GM23338 (cell line): Measurements from ENCODE around the gene CLDN7. TPM values are rescaled to one million over a fixed set of nuclear protein-coding genes. Genes with fewer than 3 reads are reported as not detected.
"Not testable (repeated sequence)": the region's sequence is repeated elsewhere in the genome, so short reads cannot be mapped to it uniquely, and the experiment has no call there.

ENCODE experiments used
- ATAC-seq: fragments of 200-7000 bp; cut with Tn5 transposase; 3 replicates; pipeline ENCODE4 v1.9.1; 2020
- DNase-seq: peaks from one replicate; pipeline ENCODE4 v3.0.0-alpha.2; 2015; ENCODE audit warnings: low spot score
- H2AFZ ChIP-seq: fragments of 200-600 bp; sonication (generic); 2 replicates; pipeline ENCODE4 v1.8.0; 2016; ENCODE audit warnings: antibody characterized with exemption, mild to moderate bottlenecking, moderate library complexity
- H3F3A ChIP-seq: fragments of 200-600 bp; sonication (generic); replicated peaks from 2 replicates; pipeline ENCODE4 v1.8.0; 2017; ENCODE audit warnings: antibody characterized with exemption, mixed run types, low read depth
- H3K27ac ChIP-seq: fragments of 200-600 bp; sonication (generic); 2 replicates; pipeline ENCODE4 v1.6.1; 2016; ENCODE audit warnings: low read depth
- H3K27me3 ChIP-seq: fragments of 200-600 bp; sonication (generic); 2 replicates; pipeline ENCODE4 v1.8.0; 2016; ENCODE audit warnings: mild to moderate bottlenecking, mixed run types, moderate library complexity; ENCODE audit not compliant: insufficient read depth
- H3K36me3 ChIP-seq: fragments of 200-600 bp; sonication (generic); 2 replicates; pipeline ENCODE4 v1.8.0; 2016; ENCODE audit warnings: mild to moderate bottlenecking; ENCODE audit not compliant: insufficient read depth
- H3K4me1 ChIP-seq: fragments of 200-600 bp; sonication (generic); 2 replicates; pipeline ENCODE4 v1.8.0; 2016; ENCODE audit warnings: mild to moderate bottlenecking, moderate library complexity; ENCODE audit not compliant: insufficient read depth
- H3K4me2 ChIP-seq: fragments of 200-600 bp; sonication (generic); 2 replicates; pipeline ENCODE4 v1.7.1; 2017; ENCODE audit warnings: mixed run types
- H3K4me3 ChIP-seq: fragments of 200-600 bp; sonication (generic); 2 replicates; pipeline ENCODE4 v1.6.1; 2016; ENCODE audit warnings: mixed run types
- H3K79me2 ChIP-seq: fragments of 200-600 bp; sonication (generic); replicated peaks from 2 replicates; pipeline ENCODE4 v1.8.0; 2017; ENCODE audit warnings: mild to moderate bottlenecking; ENCODE audit not compliant: insufficient read depth
- H3K9me2 ChIP-seq: fragments of 200-600 bp; sonication (generic); 2 replicates; pipeline ENCODE4 v1.8.0; 2017; ENCODE audit not compliant: insufficient read depth
- H4K20me1 ChIP-seq: fragments of 200-600 bp; sonication (generic); replicated peaks from 2 replicates; pipeline ENCODE4 v1.8.0; 2017; ENCODE audit warnings: mild to moderate bottlenecking; ENCODE audit not compliant: insufficient read depth
- H3K27ac Mint-ChIP-seq: 2 replicates; pipeline ENCODE4 v1.8.0; 2020; ENCODE audit warnings: inconsistent platforms, mild to moderate bottlenecking, moderate library complexity, mixed read lengths
- H3K27me3 Mint-ChIP-seq: 3 replicates; pipeline ENCODE4 v1.8.0; 2022; ENCODE audit warnings: low read depth, mild to moderate bottlenecking, moderate library complexity, mixed read lengths, inconsistent platforms; ENCODE audit not compliant: insufficient read depth, poor library complexity
- H3K36me3 Mint-ChIP-seq: 3 replicates; pipeline ENCODE4 v1.8.0; 2021; ENCODE audit warnings: low read depth, mild to moderate bottlenecking, inconsistent platforms, moderate library complexity, mixed read lengths
- H3K4me1 Mint-ChIP-seq: 3 replicates; pipeline ENCODE4 v1.8.0; 2020; ENCODE audit warnings: mild to moderate bottlenecking, inconsistent platforms, mixed read lengths
- H3K4me3 Mint-ChIP-seq: 3 replicates; pipeline ENCODE4 v1.8.0; 2021; ENCODE audit warnings: moderate library complexity, mild to moderate bottlenecking, inconsistent platforms, mixed read lengths
- H3K9me3 Mint-ChIP-seq: 3 replicates; pipeline ENCODE4 v1.8.0; 2020; ENCODE audit warnings: moderate library complexity, mild to moderate bottlenecking, inconsistent platforms, mixed read lengths
- CREB1 ChIP-seq: fragments of 250-450 bp; sonication (Bioruptor Pico); IDR thresholded peaks from 2 replicates; pipeline ENCODE4 v1.5.0; 2020; ENCODE audit warnings: low read depth, mild to moderate bottlenecking, moderate library complexity
- EZH2 ChIP-seq: fragments of 200-600 bp; sonication (generic); IDR thresholded peaks from one replicate; pipeline ENCODE4 v1.8.0; 2017; ENCODE audit warnings: antibody characterized with exemption, mild to moderate bottlenecking, low read depth; ENCODE audit not compliant: unreplicated experiment
- EZH2phosphoT487 ChIP-seq: fragments of 200-600 bp; sonication (generic); IDR thresholded peaks from one replicate; pipeline ENCODE4 v1.8.1; 2018; ENCODE audit warnings: antibody characterized with exemption; ENCODE audit not compliant: unreplicated experiment
- JUNB ChIP-seq: IDR thresholded peaks from one replicate; pipeline ENCODE4 v1.6.1; 2016; ENCODE audit warnings: antibody characterized with exemption; ENCODE audit not compliant: unreplicated experiment
- NANOG ChIP-seq: IDR thresholded peaks from 2 replicates; pipeline ENCODE4 v1.6.1; 2016; ENCODE audit warnings: antibody characterized with exemption, borderline replicate concordance
- POLR2AphosphoS5 ChIP-seq: IDR thresholded peaks from 2 replicates; pipeline ENCODE4 v1.6.1; 2016; ENCODE audit warnings: antibody characterized with exemption, low read depth
- STAT1 ChIP-seq: IDR thresholded peaks from one replicate; pipeline ENCODE4 v1.6.1; 2016; ENCODE audit warnings: antibody characterized with exemption; ENCODE audit not compliant: unreplicated experiment
- ZNF114 ChIP-seq: fragments of 250-450 bp; sonication (Bioruptor Pico); IDR thresholded peaks from 2 replicates; pipeline ENCODE4 v1.5.0; 2020; ENCODE audit warnings: mild to moderate bottlenecking, moderate library complexity
- ZNF331 ChIP-seq: fragments of 250-450 bp; sonication (Bioruptor Pico); IDR thresholded peaks from 2 replicates; pipeline ENCODE4 v1.5.0; 2020; ENCODE audit warnings: low read depth, mild to moderate bottlenecking, moderate library complexity
- polyA plus RNA-seq: library from polyadenylated mRNA; unstranded; fragments of >200 nt; fragmentation: Nextera tagmentation; extraction: Ambion mirVana; gene quantifications from 2 replicates; pipeline ENCODE4 v1.2.1, GENCODE V29; 2016
- total RNA-seq: library from RNA; depleted of rRNA; stranded (reverse); fragments of >200 nt; shearing (Covaris generic); gene quantifications from 2 replicates; pipeline ENCODE4 v1.2.3, GENCODE V29; 2014
- TF ChIP-seq, protein P1 (sequence below): IDR thresholded peaks from 2 replicates; pipeline ENCODE4 v1.6.1; 2016; ENCODE audit warnings: antibody characterized with exemption
- TF ChIP-seq, protein P2 (sequence below), 2 experiments: fragments of 200-600 bp in 1 of 2; sonication (generic) in 1 of 2; conservative IDR thresholded peaks; 2 replicates each; pipeline versions ENCODE4 v1.5.1 to v1.6.1; 2016 to 2017; ENCODE audit warnings: antibody characterized with exemption in 2 of 2, low read depth in 2 of 2, mild to moderate bottlenecking in 2 of 2, moderate library complexity in 1 of 2

CLDN7 gene
- total and polyA plus RNA-seq, 2 experiments from 2014 or later, result 50.7 to 111 TPM

DNA sequence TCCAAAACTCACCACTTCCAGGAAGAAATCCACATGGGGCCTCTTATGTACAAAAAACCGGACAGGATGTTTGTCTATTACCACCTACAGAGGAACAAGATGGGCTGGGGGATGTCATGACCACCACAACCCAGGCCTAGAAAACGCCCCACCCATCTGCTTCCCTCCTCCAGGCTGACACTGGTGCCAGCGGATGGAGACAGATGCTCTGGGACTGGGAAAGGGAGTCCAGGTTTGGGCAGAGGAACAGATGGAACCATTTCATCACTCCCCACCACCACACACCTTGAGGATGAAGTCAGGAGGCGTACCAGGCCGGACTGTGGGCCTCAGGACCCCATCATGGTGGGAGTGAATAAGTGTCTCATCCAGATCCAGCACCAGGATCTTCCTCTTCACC lies 15.5 kb downstream of the CLDN7 start:
- Histone ChIP-seq H3K79me2 (peaks cover 52% of the 10 kb centered on the region), H3K27ac (peak overlapping the region; percentile 79), H3K27me3 (no peaks in the 10 kb centered on the region), H3F3A (peaks cover 26% of the 10 kb centered on the region), H3K4me1 (peaks cover 28% of the 10 kb centered on the region), H3K9me2 (no peaks in the 10 kb centered on the region), H2AFZ (no peak overlapping the region), H4K20me1 (peaks cover 21% of the 10 kb centered on the region), H3K4me3 (0 out of 2 replicates have a peak overlapping the region, but pooled peaks have one; percentile 17), H3K4me2 (0 out of 2 replicates have a peak overlapping the region, but pooled peaks have one; percentile 43), H3K36me3 (peaks cover 10% of the 10 kb centered on the region; the same call in 1 of the 2 replicates)
- peaks cover 37% of the 10 kb centered on the region for H3K36me3 Mint-ChIP-seq
- peaks cover 35% of the 10 kb centered on the region for H3K4me1 Mint-ChIP-seq
- no peak for ATAC-seq
- H3K9me3 Mint-ChIP-seq, result peaks cover 3% of the 10 kb centered on the region; the same call in 1 of the 3 replicates
- H3K27me3 Mint-ChIP-seq, result peaks cover 15% of the 10 kb centered on the region
- TF ChIP-seq POLR2AphosphoS5 (no peak), JUNB (no peak)
- no peak for DNase-seq
- H3K4me3 Mint-ChIP-seq, result peak overlapping the region; percentile 20; the same call in 1 of the 3 replicates
- peak overlapping the region; percentile 76 for H3K27ac Mint-ChIP-seq

DNA sequence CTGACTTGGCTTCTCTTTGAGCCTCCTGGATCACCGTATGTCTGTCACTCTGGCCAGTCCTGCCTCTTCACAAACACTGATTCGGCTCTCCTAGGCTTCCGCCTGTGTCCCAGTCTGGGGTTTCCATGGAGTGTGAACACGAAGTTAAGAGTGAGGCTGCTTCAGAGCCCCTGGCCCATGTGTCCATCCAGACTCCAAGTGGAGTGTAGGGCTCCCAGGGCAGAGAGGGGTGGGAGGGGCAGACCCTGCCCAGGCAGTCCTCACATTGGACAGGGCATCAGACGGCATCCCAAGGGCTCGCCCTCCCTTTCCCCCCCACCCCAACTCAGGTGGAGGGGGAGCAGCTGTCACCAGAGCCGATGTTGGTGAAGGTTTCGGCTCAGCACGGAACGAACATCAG lies 18.4 kb downstream of the CLDN7 start:
- H3F3A ChIP-seq, result peaks cover 27% of the 10 kb centered on the region
- Mint-ChIP-seq H3K4me3 (peak overlapping the region; percentile 87; the same call in 1 of the 3 replicates), H3K4me1 (peaks cover 40% of the 10 kb centered on the region), H3K36me3 (peaks cover 50% of the 10 kb centered on the region), H3K27me3 (peaks cover 19% of the 10 kb centered on the region)
- not testable (repeated sequence) for DNase-seq, H3K9me3 Mint-ChIP-seq, H3K4me2 ChIP-seq, H3K27ac Mint-ChIP-seq, H3K4me3 ChIP-seq, H3K27me3 ChIP-seq, H2AFZ ChIP-seq, H4K20me1 ChIP-seq, ATAC-seq, H3K9me2 ChIP-seq
- peak overlapping the region; percentile 76; the same call in 1 of the 2 replicates for H3K27ac ChIP-seq
- peaks cover 45% of the 10 kb centered on the region for H3K79me2 ChIP-seq
- H3K36me3 ChIP-seq, result peaks cover 16% of the 10 kb centered on the region; the same call in 1 of the 2 replicates
- peaks cover 23% of the 10 kb centered on the region for H3K4me1 ChIP-seq

DNA sequence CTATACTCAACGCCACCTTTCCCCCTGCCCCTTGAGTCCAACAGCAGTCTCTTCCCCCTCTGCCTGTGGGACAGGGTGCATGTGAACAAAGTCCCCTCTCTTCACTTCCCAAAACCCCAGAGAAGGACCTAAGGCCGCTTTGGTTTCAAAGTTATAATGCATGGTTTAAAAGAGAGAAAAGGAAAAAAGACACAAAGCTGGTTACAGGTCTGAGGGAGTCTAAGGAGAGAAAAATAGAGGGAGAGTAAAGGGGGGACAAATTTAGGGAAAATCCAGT lies 18.9 kb downstream of the CLDN7 start:
- Mint-ChIP-seq H3K9me3 (no peaks in the 10 kb centered on the region; the same call in 1 of the 3 replicates), H3K27me3 (peaks cover 22% of the 10 kb centered on the region), H3K4me1 (peaks cover 37% of the 10 kb centered on the region), H3K36me3 (peaks cover 50% of the 10 kb centered on the region), H3K27ac (peak overlapping the region; percentile 89), H3K4me3 (peak overlapping the region; percentile 87)
- Histone ChIP-seq H3K4me1 (peaks cover 20% of the 10 kb centered on the region), H3K4me2 (peak overlapping the region; percentile 81), H3F3A (peaks cover 27% of the 10 kb centered on the region), H3K27me3 (no peaks in the 10 kb centered on the region), H3K4me3 (peak overlapping the region; percentile 78), H3K36me3 (peaks cover 16% of the 10 kb centered on the region; the same call in 1 of the 2 replicates), H3K27ac (peak overlapping the region; percentile 76), H3K79me2 (peaks cover 44% of the 10 kb centered on the region), H4K20me1 (peaks cover 6% of the 10 kb centered on the region; the same call in 1 of the 2 replicates), H3K9me2 (no peaks in the 10 kb centered on the region), H2AFZ (no peak overlapping the region)
- DNase-seq, result no peak
- no peak for ATAC-seq
- TF ChIP-seq EZH2 (no peak), CREB1 (CRISPR knock-in tag) (no peak), STAT1 (no peak), NANOG (no peak), ZNF331 (CRISPR knock-in tag) (no peak), EZH2phosphoT487 (no peak), POLR2AphosphoS5 (no peak), ZNF114 (CRISPR knock-in tag) (no peak)
- TF ChIP-seq, protein P1, sequence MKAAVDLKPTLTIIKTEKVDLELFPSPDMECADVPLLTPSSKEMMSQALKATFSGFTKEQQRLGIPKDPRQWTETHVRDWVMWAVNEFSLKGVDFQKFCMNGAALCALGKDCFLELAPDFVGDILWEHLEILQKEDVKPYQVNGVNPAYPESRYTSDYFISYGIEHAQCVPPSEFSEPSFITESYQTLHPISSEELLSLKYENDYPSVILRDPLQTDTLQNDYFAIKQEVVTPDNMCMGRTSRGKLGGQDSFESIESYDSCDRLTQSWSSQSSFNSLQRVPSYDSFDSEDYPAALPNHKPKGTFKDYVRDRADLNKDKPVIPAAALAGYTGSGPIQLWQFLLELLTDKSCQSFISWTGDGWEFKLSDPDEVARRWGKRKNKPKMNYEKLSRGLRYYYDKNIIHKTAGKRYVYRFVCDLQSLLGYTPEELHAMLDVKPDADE, result no peak
- TF ChIP-seq, protein P2, sequence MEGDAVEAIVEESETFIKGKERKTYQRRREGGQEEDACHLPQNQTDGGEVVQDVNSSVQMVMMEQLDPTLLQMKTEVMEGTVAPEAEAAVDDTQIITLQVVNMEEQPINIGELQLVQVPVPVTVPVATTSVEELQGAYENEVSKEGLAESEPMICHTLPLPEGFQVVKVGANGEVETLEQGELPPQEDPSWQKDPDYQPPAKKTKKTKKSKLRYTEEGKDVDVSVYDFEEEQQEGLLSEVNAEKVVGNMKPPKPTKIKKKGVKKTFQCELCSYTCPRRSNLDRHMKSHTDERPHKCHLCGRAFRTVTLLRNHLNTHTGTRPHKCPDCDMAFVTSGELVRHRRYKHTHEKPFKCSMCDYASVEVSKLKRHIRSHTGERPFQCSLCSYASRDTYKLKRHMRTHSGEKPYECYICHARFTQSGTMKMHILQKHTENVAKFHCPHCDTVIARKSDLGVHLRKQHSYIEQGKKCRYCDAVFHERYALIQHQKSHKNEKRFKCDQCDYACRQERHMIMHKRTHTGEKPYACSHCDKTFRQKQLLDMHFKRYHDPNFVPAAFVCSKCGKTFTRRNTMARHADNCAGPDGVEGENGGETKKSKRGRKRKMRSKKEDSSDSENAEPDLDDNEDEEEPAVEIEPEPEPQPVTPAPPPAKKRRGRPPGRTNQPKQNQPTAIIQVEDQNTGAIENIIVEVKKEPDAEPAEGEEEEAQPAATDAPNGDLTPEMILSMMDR (conservative IDR thresholded peaks at IDR 0.05; ENCODE audit: low read depth in 2 of 2), result no peak
